Smooth muscle cell (in vitro differentiated cells): ENCODE data around the gene FAM169A. TPM values are rescaled to one million over a fixed set of nuclear protein-coding genes. Genes with fewer than 3 reads are reported as not detected.

ENCODE experiments used
- DNase-seq: peaks from one replicate; lab custom pipeline; 2025; ENCODE audit not compliant: unreplicated experiment; lab: John Stamatoyannopoulos, UW
- H2AFZ ChIP-seq: fragments of 200-600 bp; sonication (generic); 2 replicates; pipeline ENCODE4 v1.6.0; 2016; ENCODE audit warnings: antibody characterized with exemption, low read depth, mild to moderate bottlenecking
- H3F3A ChIP-seq: fragments of 200-600 bp; sonication (generic); 2 replicates; pipeline ENCODE4 v1.6.0; 2017; ENCODE audit warnings: antibody characterized with exemption, low read depth
- H3K27ac ChIP-seq: fragments of 200-600 bp; sonication (generic); 2 replicates; pipeline ENCODE4 v1.5.1; 2016; ENCODE audit warnings: low read depth, mild to moderate bottlenecking
- H3K27me3 ChIP-seq: fragments of 200-600 bp; sonication (generic); 2 replicates; pipeline ENCODE4 v1.6.1; 2016; ENCODE audit warnings: low read depth, mild to moderate bottlenecking
- H3K36me3 ChIP-seq: fragments of 200-600 bp; sonication (generic); 2 replicates; pipeline ENCODE4 v1.5.1; 2016; ENCODE audit warnings: low read depth
- H3K4me1 ChIP-seq: fragments of 200-600 bp; sonication (generic); 2 replicates; pipeline ENCODE4 v1.5.1; 2016; ENCODE audit warnings: low read depth
- H3K4me2 ChIP-seq: fragments of 200-600 bp; sonication (generic); 2 replicates; pipeline ENCODE4 v1.6.0; 2016; ENCODE audit warnings: mild to moderate bottlenecking
- H3K4me3 ChIP-seq: fragments of 200-600 bp; sonication (generic); 2 replicates; pipeline ENCODE4 v1.5.1; 2016; ENCODE audit warnings: mild to moderate bottlenecking
- H3K79me2 ChIP-seq: fragments of 200-600 bp; sonication (generic); 2 replicates; pipeline ENCODE4 v1.6.0; 2016; ENCODE audit warnings: low read depth, mild to moderate bottlenecking
- H3K9ac ChIP-seq: fragments of 200-600 bp; sonication (generic); 2 replicates; pipeline ENCODE4 v1.6.0; 2016; ENCODE audit warnings: low read depth
- H3K9me3 ChIP-seq: fragments of 200-600 bp; sonication (generic); replicated peaks from 2 replicates; pipeline ENCODE4 v1.5.1; 2016; ENCODE audit warnings: low read depth
- H4K20me1 ChIP-seq: fragments of 200-600 bp; sonication (generic); 2 replicates; pipeline ENCODE4 v1.6.0; 2016; ENCODE audit warnings: low read depth
- CTCF ChIP-seq: fragments of 200-600 bp; sonication (generic); IDR thresholded peaks from 2 replicates; pipeline ENCODE4 v1.5.1; 2017; ENCODE audit warnings: borderline replicate concordance, mild to moderate bottlenecking, antibody characterized with exemption; ENCODE audit not compliant: insufficient read depth, poor library complexity, severe bottlenecking
- WGBS: methylation state at CpG from one replicate; pipeline ENCODE4 v1.1.7; 2016; ENCODE audit warnings: low lambda C conversion rate; 5-methylcytosine and 5-hydroxymethylcytosine counted together
- polyA plus RNA-seq: library from polyadenylated mRNA; unstranded; fragments of >200 nt; fragmentation: Nextera tagmentation; extraction: Ambion mirVana; gene quantifications from 2 replicates; pipeline ENCODE4 v1.2.1, GENCODE V29; 2016
- total RNA-seq: library from RNA; depleted of rRNA; stranded (reverse); fragments of >200 nt; gene quantifications from 2 replicates; pipeline ENCODE4 v1.2.3, GENCODE V29; 2014

FAM169A gene
- total and polyA plus RNA-seq, 2 experiments from 2014 or later = 0.70 to 4.0 TPM

- H3K4me2 ChIP-seq = peak within 1 kb of the TSS; percentile 93
- under 1% methylated on average over 54 of the region's 54 CpGs for WGBS
- no peaks in the 10 kb centered on the region for H3K9me3 ChIP-seq
- H4K20me1 ChIP-seq = no peaks in the 10 kb centered on the region
- peaks cover 18% of the 10 kb centered on the region for H3K4me1 ChIP-seq
- peak within 1 kb of the TSS; percentile 65 for H3K27ac ChIP-seq
- H3K27me3 ChIP-seq = no peaks in the 10 kb centered on the region
- H3K36me3 ChIP-seq = peaks cover 11% of the 10 kb centered on the region
- no peaks in the 10 kb centered on the region for H3F3A ChIP-seq
- H2AFZ ChIP-seq = peak within 1 kb of the TSS; percentile 99
- peaks cover 40% of the 10 kb centered on the region for H3K79me2 ChIP-seq
- DNase-seq = peak; percentile 64
- no peak for TF ChIP-seq CTCF
- peak within 1 kb of the TSS; percentile 94 for H3K4me3 ChIP-seq
- H3K9ac ChIP-seq = peak within 1 kb of the TSS; percentile 82
Measured at GRCh38 chr5:74766849-74767578, 99.2 kb downstream of the FAM169A start, which contains the start of the genes GFM2 and NSA2. TSS of gene GFM2 (minus strand) at chr5:74767117. CDS start at chr5:74763742, 3,375 bp downstream. TSS of gene NSA2 (plus strand) at chr5:74767249. CDS start at chr5:74767361, 112 bp downstream.

GRCh38 chr5:74766418-74766848, 99.8 kb downstream of the FAM169A start:
- no peak for DNase-seq
- Histone ChIP-seq H3K36me3 (peaks cover 11% of the 10 kb centered on the region), H2AFZ (peak overlapping the region; percentile 99), H3K4me3 (peak overlapping the region; percentile 94), H3K27ac (peak overlapping the region; percentile 46), H3F3A (no peaks in the 10 kb centered on the region), H3K9ac (peak overlapping the region; percentile 82), H3K27me3 (no peaks in the 10 kb centered on the region), H3K4me2 (peak overlapping the region; percentile 93), H3K4me1 (peaks cover 18% of the 10 kb centered on the region), H3K79me2 (peaks cover 40% of the 10 kb centered on the region), H4K20me1 (no peaks in the 10 kb centered on the region), H3K9me3 (no peaks in the 10 kb centered on the region)
- peak; percentile 37 for TF ChIP-seq CTCF
- WGBS = 5% methylated on average over 10 of the region's 10 CpGs

- Histone ChIP-seq H2AFZ (peak overlapping the region; percentile 99), H3K9ac (peak overlapping the region; percentile 82), H3K9me3 (no peaks in the 10 kb centered on the region), H3K4me3 (peak overlapping the region; percentile 94), H3K27me3 (no peaks in the 10 kb centered on the region), H4K20me1 (no peaks in the 10 kb centered on the region), H3K4me1 (peaks cover 18% of the 10 kb centered on the region), H3K79me2 (peaks cover 40% of the 10 kb centered on the region), H3K27ac (peak overlapping the region; percentile 46), H3F3A (no peaks in the 10 kb centered on the region), H3K4me2 (peak overlapping the region; percentile 93), H3K36me3 (peaks cover 11% of the 10 kb centered on the region)
- 88% methylated on average over 27 of the region's 27 CpGs for WGBS
- TF ChIP-seq CTCF = no peak
- DNase-seq = no peak
Measured at GRCh38 chr5:74765929-74766328, 100.3 kb downstream of the FAM169A start.

- no peak for DNase-seq
- Histone ChIP-seq H3K27me3 (no peaks in the 10 kb centered on the region), H3K36me3 (peaks cover 5% of the 10 kb centered on the region), H2AFZ (no peak overlapping the region), H3K4me2 (peak overlapping the region; percentile 93), H3K4me1 (peaks cover 18% of the 10 kb centered on the region), H3F3A (no peaks in the 10 kb centered on the region), H3K27ac (no peak overlapping the region), H3K9ac (peak overlapping the region; percentile 15), H3K79me2 (peaks cover 40% of the 10 kb centered on the region), H3K9me3 (no peaks in the 10 kb centered on the region), H3K4me3 (peak overlapping the region; percentile 94), H4K20me1 (no peaks in the 10 kb centered on the region)
- 90% methylated on average over 9 of the region's 9 CpGs for WGBS
- TF ChIP-seq CTCF = no peak
Measured at GRCh38 chr5:74765201-74765600, 101.0 kb downstream of the FAM169A start.
